Astrocyte of the cerebellum (primary cell): ENCODE results near the gene HDAC4.

Source experiments
- DNase-seq: peaks from one replicate; pipeline ENCODE4 v3.0.0-alpha.2; 2011; ENCODE audit warnings: low read depth
- H3K4me3 ChIP-seq: 2 replicates; pipeline ENCODE4 v1.5.1; 2011; ENCODE audit warnings: mild to moderate bottlenecking, low read depth, low read length, moderate library complexity
- in situ Hi-C: cut with HindIII; loops from 2 replicates; pipeline ENCODE4 v1.10.0; 2017; ENCODE audit warnings: low sequenced_read_pairs
- TF ChIP-seq, protein P1 (sequence below): IDR thresholded peaks from 2 replicates; pipeline ENCODE4 v1.5.1; 2012; ENCODE audit warnings: low read length, low read depth, moderate library complexity, mild to moderate bottlenecking; ENCODE audit errors: missing control alignments

The HDAC4 gene

GRCh38 chr2:239266434-239266766 lies 134.4 kb downstream of the HDAC4 start:
- no peak overlapping the region for H3K4me3 ChIP-seq
- TF ChIP-seq, protein P1, sequence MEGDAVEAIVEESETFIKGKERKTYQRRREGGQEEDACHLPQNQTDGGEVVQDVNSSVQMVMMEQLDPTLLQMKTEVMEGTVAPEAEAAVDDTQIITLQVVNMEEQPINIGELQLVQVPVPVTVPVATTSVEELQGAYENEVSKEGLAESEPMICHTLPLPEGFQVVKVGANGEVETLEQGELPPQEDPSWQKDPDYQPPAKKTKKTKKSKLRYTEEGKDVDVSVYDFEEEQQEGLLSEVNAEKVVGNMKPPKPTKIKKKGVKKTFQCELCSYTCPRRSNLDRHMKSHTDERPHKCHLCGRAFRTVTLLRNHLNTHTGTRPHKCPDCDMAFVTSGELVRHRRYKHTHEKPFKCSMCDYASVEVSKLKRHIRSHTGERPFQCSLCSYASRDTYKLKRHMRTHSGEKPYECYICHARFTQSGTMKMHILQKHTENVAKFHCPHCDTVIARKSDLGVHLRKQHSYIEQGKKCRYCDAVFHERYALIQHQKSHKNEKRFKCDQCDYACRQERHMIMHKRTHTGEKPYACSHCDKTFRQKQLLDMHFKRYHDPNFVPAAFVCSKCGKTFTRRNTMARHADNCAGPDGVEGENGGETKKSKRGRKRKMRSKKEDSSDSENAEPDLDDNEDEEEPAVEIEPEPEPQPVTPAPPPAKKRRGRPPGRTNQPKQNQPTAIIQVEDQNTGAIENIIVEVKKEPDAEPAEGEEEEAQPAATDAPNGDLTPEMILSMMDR: no peak
- no peak for DNase-seq

DNA sequence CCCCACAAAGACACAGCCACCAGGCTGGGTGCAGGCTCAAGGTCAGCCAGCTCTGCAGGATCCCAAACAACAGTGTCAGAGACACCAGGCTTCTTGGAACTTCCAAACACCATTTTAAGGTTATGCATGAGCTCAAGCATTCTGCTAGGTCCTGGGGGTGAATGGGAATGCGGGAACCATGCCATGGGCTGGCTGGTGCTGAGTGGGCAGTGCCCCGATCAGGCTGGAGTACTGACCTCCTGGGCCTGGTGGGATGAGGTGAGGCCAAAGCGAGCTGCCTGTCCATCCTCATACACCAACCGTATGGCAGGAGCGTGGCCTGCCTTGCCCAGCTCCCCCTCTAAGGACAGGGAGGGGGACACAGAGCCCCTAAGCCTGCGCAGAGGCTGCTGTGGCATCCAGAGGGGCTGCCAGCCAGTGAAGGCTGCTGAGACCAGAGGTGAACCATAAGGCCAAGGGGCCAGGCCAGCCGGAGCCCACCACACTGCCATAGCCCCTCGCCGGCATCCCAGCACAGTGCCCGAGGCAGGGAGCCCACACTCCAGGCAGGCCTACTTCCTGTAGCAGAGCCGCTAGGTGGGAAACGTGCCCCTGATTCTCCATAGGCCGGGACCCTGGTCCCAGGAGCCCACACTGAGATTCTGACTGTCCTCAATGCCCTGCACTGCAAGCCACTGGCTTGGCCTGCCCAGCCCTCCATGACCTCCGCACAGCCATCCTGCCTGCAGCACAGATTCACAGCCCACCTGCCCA lies 135.0 kb downstream of the HDAC4 start:
- TF ChIP-seq, protein P1: no peak
- H3K4me3 ChIP-seq: no peak overlapping the region

More at GRCh38 chr2:239266434-239266766, 134.4 kb downstream of the HDAC4 start:
- in situ Hi-C loops: no loop called here

DNA sequence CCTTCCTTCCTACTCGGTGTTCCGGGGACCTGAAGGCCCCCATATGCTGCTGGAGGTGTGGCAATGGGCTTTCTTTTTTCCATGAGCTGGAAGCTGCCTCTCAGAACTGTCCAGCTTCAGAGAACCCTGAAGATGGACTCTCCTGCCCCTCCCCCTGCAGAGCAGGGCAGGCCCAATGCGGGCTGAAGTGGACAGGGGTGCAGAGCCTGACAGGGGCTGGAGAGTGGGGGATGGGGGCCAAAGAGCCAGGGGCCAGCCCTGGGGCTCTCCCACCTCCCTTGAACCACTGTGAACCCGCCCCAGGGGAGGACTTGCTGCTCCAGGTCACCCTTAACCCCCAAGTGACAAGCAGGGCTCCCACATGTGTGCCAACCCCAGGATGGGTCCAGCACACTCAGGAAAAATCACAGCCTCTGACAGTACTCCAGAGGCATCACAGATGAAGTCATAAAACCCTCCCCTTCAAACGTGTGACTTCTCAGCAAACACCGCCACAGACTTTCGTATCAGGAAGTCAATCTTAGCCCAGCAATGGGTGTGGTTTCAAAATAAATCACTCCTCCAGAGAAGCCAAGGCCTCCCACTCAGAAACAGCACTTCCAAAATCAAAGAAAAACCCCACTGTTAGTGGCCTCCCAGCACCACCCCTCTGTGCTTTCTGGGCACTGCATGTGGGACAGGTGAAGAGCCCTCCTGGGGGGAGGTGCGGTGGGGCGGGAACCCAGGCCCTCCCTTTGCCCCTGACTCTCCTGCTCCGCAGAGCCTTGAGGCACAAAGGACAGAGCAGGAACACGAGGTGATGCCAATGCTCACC lies 135.8 kb downstream of the HDAC4 start:
- no peak overlapping the region for H3K4me3 ChIP-seq
- DNase-seq: no peak
- TF ChIP-seq, protein P1: no peak
- in situ Hi-C loops: loop anchor here (5.0 kb wide), 1 partner anchor 73 kb away; no protein-coding TSS in a partner anchor

More for the DNA sequence above, 135.0 kb downstream of the HDAC4 start:
- in situ Hi-C loops: no loop called here
- DNase-seq: no peak

DNA sequence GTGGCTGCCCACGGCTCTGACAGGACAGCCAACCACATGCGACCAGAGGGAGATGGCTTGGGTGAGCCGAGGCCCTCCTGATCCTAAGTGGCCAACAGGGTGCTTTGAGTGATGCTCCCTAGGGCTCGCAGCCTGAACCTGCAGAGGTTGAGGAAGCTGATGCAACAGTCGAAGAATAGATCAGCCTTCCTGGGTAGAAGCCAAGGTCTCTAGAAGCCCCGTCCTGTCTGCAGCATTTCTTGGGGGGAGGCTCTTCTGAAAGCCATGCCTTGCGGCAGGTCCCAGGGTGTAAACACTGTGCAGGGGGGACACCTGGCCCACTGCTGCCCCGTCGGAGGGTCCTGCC lies 136.4 kb downstream of the HDAC4 start:
- DNase-seq: no peak
- TF ChIP-seq, protein P1: no peak
- in situ Hi-C loops: loop anchor here (5.0 kb wide), 1 partner anchor 72 kb away; no protein-coding TSS in a partner anchor
- H3K4me3 ChIP-seq: no peak overlapping the region

GRCh38 chr2:239263669-239264491 lies 136.9 kb downstream of the HDAC4 start:
- in situ Hi-C loops: loop anchor here (5.0 kb wide), 1 partner anchor 72 kb away; no protein-coding TSS in a partner anchor
- H3K4me3 ChIP-seq: no peak overlapping the region
- no peak for DNase-seq
- TF ChIP-seq, protein P1: no peak

DNA sequence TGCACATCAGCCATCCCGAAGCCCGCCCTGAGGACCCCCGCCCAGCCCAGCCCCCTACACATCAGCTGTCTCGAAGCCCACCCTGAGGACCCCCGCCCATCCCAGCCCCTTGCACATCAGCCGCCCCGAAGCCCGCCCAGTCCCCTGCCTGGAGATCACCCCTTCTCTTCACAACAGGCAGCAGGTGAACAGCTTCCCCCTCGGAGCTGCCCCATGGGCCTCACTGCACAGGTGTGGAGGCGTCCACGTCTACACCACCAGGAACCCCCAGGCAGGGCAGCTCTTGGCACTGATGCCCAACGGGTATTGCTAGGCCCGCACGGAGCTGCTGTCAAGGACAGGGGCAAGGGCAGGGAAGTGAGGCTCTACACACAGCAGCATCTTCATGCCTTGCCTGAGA lies 137.6 kb downstream of the HDAC4 start:
- TF ChIP-seq, protein P1: no peak
- H3K4me3 ChIP-seq: no peak overlapping the region
- DNase-seq: no peak
- in situ Hi-C loops: loop anchor here (5.0 kb wide), 1 partner anchor 71 kb away; no protein-coding TSS in a partner anchor
